GM21515 (cell line): ENCODE results near the gene QPCT.
A peak's percentile ranks its signal among the peaks of the same experiment; 100 is the strongest.
"Not testable (repeated sequence)": the region's sequence is repeated elsewhere in the genome, so short reads cannot be mapped to it uniquely, and the experiment has no call there.

Experiments
- ATAC-seq: cut with Tn5 transposase; IDR thresholded peaks from one replicate; pipeline ENCODE4 v1.9.1; 2021; ENCODE audit not compliant: unreplicated experiment

Gene QPCT

DNA sequence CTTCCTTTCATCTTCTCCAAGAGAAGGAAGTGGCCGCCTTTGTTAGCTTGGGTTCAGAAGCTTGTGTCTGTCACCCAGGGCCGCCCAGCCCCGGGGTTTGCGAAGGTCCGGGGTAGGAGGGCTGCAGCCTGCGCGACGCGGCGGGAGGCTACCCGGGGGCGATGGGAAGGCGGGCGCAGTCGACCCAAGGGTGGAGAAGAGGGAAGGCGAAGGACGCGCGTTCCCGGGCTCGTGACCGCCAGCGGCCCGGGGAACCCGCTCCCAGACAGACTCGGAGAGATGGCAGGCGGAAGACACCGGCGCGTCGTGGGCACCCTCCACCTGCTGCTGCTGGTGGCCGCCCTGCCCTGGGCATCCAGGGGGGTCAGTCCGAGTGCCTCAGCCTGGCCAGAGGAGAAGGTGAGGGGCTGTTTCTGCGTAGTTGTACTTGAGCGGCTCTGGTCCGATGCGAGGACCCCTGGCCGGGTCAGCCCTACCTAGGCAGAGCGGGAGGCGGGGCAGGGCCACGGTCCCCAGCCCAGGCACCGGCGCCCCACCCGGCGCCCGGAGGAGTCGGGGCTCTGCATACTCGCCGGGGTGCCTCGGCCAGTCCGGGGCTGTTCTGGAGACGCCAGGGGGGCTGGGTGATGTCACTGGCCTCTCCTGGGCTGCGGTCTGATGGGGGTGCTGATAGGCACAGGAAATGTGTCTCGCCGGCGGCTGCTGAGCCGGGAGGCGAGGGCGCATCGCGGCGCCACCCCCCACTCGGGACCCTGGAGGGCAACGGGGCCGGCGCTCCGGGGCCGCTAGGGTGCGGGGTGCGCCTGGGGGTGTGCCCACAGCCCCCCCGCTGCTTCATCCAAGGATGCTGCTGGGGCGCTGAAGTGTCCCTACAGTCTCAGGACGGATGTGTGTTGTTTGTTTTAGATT lies at the start of gene QPCT:
TSS of gene QPCT (plus strand) at position 178 of the 909 bp plus-strand sequence. CDS start at position 280, 102 bp downstream.
- peak; percentile 66 for ATAC-seq

DNA sequence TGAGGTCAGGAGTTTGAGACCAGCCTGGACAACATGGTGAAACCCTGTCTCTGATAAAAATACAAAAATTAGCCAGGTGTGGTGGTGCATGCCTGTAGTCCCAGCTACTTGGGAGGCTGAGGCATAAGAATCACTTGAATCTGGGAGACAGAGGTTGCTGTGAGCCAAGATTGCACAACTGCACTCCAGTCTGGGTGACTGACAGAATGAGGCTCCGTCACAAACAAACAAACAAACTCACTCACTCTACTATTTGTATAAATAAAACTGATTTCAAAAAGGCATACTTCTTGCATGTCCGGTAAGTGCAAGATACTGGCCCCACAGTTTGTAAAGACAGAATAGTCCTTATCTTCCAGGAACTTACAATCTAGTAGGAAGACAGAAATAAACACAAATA lies 49.6 kb upstream of the QPCT start:
- ATAC-seq, result not testable (repeated sequence)

DNA sequence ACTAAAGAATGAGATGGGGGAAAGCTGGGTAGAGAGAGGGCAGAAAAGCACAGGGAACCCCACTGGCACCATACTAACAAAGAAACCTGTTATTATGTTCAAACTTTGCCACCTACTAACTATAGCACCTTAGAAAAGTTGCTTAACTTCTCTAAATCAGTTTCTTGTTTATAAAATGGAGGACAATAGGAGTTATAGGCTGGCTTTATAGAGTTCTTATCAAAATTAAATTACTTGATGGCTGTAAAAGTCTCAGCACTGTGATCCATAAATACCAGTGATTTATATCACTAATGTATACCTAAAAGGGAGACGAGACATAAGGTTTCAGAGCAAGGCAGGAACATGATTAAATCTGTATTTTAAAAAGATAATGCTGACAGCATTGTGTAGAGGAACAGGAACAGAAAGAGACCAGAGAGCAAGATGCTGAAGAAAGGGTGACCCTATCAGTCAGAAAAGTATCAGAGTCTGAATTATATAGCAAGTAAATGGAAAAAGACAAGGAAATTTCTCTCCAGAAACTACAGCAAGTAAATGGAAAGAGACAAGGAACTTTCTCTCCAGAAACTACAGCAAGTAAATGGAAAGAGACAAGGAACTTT lies 48.9 kb upstream of the QPCT start:
- no peak for ATAC-seq

DNA sequence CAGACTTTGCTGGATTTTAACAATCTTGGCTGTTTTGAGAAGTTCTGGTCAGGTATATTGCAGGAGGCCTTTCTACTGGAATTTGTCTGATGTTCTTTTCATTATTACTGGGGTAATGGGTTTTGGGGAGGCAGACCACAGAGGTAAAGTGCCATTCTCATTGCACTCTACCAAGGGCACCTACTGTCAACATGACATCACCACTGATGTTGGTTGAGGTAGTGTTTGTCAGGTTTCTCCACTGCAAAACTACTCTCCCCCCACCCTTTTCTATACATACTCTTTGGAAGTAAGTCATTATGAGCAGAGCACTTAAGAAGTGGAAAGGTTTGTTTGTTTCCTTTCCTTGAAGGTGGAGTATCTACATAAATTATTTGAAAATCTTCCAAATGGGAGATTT lies 46.8 kb upstream of the QPCT start:
- ATAC-seq, result no peak

DNA sequence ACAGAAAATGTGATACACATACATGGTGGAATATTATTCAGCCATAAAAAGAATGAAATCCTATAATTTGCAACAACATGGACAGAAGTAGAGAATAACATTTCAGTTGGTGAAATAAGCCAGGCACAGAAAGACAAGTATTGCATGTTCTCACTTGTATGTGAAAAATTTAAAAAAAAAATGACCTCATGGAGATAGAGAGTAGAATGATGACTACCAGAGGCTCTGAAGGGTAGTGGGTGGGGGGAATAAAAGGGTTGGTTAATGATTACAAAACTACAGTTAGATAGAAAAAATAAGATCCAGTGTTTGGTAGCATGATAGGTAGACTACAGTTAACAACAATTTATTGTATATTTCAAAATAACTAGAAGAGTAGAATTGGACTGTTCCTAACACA lies 44.3 kb upstream of the QPCT start:
- ATAC-seq, result no peak

DNA sequence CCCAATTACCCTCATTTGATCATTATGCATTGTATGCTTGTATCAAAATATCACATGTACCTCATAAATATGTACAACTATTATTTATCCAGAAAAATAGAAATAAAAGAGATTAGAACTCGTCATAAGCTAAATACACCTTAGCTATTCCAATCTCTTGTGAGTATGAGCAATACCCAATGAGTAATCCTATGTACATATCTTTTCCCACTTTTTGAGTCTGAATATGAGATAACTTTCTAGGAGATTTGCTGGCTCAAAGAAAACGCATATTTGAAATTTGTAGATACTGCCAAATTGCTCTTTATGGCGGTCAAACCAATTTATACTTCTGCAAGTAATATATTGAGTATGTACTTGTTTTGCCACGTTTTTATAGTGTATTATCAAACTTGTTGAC lies 43.9 kb upstream of the QPCT start:
- ATAC-seq, result no peak

DNA sequence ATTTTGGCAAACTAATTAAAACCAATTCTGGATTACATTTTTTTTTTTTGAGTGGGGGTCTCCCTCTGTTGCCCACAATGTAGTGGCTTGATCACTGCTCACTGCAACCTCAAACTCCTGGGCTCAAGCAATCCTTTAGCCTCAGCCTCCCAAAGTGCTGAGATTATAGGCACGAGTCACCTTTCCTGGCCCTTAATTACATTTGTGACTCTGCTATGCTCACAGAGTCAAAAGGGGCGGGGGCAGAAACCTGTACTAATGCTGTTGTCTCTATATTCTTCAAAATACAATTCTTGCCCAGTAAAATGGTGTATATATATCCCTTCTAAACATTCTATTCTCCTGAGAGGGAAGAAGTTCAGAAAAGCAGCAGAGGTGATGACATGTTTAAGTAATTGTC lies 43.0 kb upstream of the QPCT start:
- ATAC-seq, result no peak

DNA sequence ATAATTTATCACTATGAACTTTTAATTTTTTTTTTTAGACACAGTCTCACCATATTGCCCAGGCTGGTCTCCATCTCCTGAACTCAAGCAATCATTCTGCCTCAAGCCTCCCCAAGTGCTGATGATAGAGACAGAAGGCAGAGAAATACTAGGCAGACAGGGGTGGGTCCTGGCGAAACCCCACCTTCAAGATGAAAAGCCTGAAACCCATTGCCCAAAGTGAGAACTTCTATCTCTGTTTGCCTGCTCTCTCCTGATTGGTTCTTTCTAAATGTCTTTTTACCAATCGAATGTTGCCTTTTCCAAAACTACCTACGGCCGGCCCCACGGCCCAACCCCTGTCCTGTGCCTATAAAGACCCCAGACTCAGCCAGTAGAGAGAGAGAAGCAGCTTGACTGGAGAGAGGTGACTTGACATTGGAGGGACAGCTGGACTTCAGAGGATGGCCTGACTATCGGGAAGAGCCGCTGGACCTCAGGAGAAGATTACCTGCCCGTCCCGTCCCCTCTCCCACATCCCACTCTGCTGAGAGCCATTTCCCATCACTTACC lies 41.7 kb upstream of the QPCT start:
- no peak for ATAC-seq

DNA sequence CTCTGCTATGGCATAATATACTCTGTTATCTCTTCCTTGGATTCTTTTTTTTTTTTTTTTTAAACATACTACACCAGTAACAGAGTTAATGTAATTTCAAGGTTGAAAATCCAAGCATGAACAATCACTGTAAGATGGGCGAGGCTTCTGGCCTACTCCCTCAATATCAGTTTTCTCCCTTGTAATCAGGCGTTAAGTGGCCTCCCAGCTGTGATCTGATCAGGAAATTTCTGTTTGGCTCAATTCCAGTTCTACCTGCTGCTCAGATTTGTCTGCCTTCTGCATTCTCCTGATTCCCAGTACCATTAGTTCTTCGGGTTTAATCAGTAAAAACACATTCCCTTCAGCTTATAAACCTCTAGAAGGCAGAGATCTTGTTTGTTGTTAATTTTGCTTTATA lies 38.4 kb upstream of the QPCT start:
- ATAC-seq, result no peak

DNA sequence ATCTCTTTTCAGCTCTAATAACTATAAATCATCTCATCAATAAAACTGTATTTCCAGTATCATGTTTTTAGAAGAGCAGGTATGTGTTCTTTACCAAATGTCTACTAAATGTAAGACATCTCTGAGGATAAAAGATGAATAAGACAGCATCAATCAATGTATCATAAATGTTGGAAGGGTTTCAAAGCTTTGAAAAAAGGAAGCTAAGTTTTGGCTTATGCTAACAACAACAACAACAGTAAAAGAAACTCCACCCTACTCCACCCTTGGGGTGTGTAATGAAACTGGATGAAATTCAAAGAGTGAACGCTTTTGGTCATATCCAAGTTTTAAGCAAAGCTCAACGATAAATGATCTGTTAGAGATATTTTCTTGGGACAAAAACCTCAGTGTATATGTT lies 36.9 kb upstream of the QPCT start:
- ATAC-seq, result no peak

DNA sequence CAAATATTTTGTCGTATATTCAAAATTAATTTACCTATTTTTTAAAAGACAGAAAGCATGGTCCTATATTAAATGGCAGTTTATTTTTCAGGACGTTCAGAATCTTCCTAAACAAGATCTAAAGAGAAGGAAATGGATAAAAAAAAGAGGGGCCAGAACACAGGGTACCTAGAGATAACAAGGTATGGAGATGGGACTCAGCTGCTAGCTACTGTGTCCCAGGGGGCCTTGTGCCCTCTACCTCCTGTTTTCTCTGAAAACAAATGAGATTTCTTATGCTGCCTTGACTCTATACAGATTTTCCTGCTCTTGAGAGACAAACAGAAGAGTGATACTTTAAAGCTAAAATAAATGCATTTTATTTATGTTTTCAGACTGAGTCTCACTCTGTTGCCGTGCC lies 29.1 kb upstream of the QPCT start:
- no peak for ATAC-seq

DNA sequence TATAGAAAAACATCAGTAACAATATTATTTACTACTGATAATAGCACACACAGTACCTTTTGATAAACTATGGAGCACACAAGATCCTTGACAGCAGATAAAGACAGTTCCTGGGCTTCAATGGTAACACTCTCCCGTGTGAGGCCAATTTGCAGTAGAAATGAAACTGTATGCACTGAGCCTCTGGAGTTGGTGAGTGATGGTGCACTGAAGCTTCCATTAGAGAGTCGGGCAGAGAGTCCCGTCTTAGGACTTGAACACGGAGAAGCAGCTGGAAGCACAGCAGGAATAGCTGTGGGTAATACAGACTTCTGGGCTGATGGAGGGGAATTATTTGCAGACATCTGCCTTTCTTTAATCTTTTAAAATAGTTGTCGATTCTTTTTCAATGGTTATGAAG lies 28.2 kb upstream of the QPCT start:
- ATAC-seq, result no peak

DNA sequence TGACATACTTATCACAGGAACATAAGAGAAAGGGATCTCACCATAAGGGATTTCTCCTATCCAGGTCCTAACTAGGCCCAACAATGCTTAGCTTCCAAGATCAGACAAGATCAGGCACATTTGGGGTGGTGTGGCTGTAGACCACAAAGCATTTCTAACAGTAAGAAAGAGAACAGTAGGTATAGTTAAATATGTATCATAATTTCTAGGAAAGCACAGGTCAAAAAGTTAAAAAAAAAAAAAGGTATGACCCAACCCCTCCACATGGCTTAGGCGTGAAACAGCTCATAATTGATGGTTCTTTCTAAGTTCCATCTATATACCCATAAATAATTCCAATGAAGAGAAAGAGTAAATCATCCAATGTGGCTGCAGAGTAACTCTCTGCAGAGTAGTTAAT lies 26.7 kb upstream of the QPCT start:
- no peak for ATAC-seq

DNA sequence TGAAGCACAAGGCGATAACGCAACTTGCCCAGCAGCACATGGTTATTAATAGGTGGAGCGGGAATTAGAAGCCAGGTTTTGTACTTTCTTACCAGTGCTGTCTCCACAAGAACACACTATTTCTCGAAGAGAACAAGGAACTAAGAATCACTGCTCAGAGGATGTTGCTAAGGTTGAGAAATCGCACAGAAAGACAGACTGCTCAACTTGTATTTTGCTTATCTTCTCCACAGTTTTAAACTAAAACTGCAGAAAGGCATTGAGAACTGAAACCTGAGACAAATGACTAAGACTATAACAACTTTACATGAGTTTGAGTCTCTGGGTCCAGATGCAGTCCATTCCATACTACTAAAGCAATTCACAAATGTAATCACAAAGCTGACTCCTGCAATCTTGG lies 26.0 kb upstream of the QPCT start:
- ATAC-seq, result peak; percentile 74

DNA sequence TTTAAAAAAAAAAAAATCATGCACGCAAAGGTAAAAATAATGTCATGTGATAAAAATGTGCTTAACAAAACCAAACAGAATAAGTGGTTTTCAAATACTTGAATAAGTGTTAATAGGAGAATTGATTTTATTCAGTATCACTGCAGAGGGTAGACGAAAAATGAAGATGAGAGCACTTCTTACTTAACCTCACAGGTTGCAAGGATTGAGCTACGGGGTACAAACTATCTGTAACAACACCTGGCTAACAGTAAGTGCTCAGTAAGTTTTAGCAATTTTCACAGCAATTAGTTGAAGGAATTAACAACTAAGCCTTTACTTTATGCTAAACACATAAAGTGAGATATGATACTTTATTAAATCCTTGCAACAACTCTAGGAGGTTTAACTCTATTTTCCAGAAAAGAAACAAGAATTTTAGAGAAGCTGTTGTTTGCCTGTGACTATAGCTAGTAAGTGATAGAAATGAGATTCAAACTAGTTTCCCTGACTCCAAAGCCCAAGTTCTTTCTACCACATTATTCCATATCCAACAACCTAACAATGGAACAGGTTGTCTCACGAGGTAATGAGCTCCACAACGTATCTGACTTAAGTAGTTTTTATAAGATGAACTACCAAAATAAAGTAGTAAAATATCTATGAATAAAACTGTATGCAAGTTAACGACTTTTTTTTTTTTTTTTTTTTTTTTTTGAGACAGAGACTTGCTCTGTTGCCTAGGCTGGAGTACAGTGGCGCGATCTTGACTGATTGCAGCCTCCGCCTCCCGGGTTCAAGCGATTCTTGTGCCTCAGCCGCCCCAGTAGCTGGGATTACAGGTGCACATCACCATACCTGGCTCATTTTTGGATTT lies 24.4 kb upstream of the QPCT start:
- ATAC-seq, result no peak

DNA sequence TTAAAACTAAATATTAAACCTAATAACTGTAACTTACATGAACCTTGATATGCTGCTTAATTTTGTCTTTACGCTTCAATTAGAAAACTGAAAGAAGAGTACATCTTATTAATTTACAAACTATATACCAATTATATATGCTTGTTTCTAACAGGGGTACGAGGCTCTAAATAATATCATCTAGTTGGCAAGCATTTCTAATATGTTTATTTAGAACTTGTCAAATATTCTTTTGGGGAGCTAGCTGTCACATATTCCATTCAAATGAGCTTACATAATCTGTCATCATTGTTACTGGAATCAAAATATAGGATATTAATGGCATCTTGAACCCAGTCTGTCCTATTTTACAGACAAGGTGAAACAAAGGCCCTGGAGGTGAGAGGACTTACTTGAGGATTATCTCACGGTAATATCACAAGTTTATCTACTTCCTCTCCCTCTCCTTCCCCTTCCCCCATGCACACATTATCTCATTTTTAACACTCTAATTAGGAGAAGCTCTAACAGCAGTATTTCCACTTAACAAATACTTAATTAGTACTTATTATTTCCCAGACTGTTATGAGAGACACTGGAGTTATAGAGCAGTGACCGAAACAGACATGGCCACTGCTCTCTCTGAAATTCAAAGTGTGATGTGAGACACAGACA lies 23.3 kb upstream of the QPCT start:
- no peak for ATAC-seq

DNA sequence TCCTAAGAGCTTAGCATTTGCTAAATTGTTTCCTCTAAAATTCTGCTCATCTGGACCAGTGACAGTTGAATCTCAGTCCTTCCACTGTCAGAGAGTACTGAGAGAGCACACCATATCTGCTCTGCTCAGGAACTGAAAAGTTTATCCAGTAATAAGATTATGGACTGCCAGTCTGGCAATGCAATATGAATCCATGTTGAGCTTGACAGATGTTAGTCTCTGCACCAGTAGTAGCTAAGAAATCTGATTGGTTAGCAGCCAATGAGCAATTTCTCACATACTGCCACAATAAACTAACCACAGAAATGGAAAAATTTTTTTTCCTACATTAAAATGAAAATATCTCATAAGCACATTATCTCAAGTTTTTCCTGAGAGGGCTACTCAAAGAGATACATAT lies 22.1 kb upstream of the QPCT start:
- ATAC-seq, result no peak

DNA sequence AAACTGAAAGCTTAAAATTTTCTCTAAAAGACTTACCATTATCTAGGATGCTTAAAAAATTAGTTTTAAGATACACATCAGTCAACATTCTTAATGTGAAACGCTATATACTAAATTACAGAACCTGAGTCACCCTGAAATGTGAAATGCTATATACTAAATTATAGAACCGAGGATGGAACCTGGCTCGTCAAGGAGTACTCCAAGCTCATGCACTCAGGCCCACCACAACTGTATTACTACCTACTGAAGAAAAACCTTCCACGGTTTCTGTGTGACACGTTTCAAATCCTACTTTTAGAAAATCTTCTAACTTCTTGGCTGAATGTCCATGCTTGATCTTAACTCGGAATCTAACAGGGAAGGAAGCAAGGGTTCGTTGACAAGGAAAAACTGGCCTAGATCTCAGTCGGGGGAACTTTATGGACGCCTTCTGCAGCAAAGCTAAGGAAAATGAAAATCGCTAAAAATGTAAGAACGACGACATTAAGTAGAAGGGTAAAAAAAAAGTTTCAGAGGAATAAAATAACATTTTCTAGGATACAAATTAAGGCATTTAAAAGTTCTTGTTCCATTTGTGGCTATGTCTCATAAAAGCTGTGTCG lies 21.2 kb upstream of the QPCT start:
- ATAC-seq, result no peak

DNA sequence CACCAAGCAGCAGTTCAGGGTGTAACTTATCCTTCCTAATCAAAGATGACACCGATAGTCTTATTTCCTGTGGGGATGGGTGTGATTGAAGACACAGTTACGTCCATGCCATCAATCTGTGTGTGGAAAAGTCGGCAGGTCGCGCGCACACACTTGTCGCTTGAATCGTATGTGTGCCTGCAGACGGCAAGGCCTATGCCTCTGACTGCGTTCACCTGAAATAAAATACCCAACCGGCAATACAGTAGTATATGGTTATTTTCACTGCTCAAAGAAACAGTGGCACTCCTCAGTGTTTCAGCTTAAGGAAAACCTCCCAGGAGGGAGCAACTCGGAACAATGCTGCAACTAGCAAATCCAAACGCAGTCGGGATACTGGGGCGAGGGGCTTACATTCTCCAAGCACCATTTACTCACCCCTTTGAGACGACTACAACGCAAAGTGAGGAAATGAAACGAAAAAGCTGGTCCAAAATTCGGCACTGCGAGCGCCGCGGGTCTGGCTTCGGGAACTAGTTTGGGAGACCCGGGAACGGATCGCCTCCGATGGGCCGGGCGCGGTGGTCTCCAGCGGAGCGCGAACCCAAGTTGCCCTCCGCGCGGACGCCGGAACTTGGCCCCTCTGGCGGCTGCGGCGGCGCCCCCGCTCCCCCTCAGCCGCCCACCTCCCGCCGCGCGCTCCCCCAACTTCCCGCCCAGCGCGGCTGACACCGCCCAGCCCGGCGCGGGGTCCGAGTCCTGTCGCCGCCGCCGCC lies 20.5 kb upstream of the QPCT start:
- ATAC-seq, result peak; percentile 29

DNA sequence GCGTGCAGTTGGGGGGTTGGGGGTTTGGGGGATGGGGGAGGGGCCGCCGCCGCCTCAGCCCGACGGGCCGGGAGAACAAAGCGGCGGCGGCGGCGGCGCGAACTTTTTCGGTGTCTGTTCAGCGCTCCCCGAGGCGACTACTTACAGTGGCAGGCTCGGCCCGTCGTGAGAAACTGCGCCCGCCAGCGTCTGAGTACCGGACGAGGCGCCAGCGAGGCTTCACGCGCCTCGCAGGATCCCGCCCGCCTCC lies 20.0 kb upstream of the QPCT start:
- ATAC-seq, result no peak
